Measurements from ENCODE around the gene GALNT10. TPM values are rescaled to one million over a fixed set of nuclear protein-coding genes. Genes with fewer than 3 reads are reported as not detected.

Gene GALNT10
- total RNA-seq, 4 donors from 2014 or later = 11.6 to 16.3 (median 14.8) TPM

DNA sequence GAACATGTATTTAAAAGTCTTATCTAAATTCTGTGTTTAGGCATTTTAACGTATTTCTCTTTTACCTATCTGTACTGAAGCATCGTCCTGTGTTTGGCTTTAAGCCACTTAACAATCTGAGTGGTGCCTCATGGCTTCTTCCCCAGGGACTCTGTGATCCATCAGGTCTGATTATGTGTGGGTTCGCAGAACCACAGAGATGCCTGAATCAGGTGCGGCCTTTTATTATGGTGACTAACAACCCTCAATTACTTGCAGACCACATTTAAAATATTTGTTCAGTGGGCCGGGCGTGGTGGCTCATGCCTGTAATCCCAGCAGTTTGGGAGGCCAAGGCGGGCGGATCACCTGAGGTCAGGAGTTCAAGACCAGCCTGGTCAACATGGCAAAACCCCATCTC lies 215.7 kb downstream of the GALNT10 start:
- Histone ChIP-seq H3K27me3 (no peaks in the 10 kb centered on the region), H3K4me1 (peaks cover 10% of the 10 kb centered on the region), H3K36me3 (peaks cover 7% of the 10 kb centered on the region), H3K9me3 (no peaks in the 10 kb centered on the region), H3K27ac (no peak overlapping the region), H3K4me3 (no peak overlapping the region)
- TF ChIP-seq EP300 (IDR thresholded peaks at IDR 0.05) (no peak), POLR2AphosphoS5 (IDR thresholded peaks at IDR 0.05) (no peak)
- TF ChIP-seq, protein P1, sequence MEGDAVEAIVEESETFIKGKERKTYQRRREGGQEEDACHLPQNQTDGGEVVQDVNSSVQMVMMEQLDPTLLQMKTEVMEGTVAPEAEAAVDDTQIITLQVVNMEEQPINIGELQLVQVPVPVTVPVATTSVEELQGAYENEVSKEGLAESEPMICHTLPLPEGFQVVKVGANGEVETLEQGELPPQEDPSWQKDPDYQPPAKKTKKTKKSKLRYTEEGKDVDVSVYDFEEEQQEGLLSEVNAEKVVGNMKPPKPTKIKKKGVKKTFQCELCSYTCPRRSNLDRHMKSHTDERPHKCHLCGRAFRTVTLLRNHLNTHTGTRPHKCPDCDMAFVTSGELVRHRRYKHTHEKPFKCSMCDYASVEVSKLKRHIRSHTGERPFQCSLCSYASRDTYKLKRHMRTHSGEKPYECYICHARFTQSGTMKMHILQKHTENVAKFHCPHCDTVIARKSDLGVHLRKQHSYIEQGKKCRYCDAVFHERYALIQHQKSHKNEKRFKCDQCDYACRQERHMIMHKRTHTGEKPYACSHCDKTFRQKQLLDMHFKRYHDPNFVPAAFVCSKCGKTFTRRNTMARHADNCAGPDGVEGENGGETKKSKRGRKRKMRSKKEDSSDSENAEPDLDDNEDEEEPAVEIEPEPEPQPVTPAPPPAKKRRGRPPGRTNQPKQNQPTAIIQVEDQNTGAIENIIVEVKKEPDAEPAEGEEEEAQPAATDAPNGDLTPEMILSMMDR (IDR thresholded peaks at IDR 0.05) = no peak
- DNase-seq (ENCODE audit: low spot score in 2 of 2) = no peak
- 94% methylated on average over 8 of the region's 8 CpGs for WGBS

DNA sequence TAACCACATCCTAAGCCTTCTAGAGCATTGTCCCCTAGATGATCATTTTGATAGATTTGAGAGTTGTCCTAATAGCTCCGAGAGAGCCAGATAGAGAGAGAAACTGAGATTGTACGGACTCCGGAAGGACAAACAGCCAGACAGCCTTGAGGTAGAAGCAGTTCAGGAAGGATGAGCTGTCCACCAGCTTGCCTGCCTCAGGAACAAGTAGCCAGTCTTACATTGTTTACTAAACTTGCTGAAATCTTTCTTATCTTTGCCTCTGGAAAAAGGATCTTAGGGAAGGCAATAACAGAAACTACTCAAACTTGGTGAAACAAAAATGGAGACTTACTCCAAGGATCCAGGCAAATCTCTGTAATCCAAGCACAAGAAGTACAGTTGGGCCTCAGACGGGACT lies 216.3 kb downstream of the GALNT10 start:
- H3K27me3 ChIP-seq = no peaks in the 10 kb centered on the region
- no peak for DNase-seq (ENCODE audit: low spot score in 2 of 2)
- peaks cover 10% of the 10 kb centered on the region for H3K4me1 ChIP-seq
- H3K36me3 ChIP-seq = peaks cover 13% of the 10 kb centered on the region
- TF ChIP-seq EP300 (IDR thresholded peaks at IDR 0.05) (no peak), POLR2A (IDR thresholded peaks at IDR 0.05) (no peak), POLR2AphosphoS5 (IDR thresholded peaks at IDR 0.05) (no peak)
- TF ChIP-seq, protein P1 (IDR thresholded peaks at IDR 0.05) = no peak
- 95% methylated on average over 4 of the region's 4 CpGs for WGBS
- H3K9me3 ChIP-seq = no peaks in the 10 kb centered on the region
- H3K27ac ChIP-seq = no peak overlapping the region
- H3K4me3 ChIP-seq = no peak overlapping the region

DNA sequence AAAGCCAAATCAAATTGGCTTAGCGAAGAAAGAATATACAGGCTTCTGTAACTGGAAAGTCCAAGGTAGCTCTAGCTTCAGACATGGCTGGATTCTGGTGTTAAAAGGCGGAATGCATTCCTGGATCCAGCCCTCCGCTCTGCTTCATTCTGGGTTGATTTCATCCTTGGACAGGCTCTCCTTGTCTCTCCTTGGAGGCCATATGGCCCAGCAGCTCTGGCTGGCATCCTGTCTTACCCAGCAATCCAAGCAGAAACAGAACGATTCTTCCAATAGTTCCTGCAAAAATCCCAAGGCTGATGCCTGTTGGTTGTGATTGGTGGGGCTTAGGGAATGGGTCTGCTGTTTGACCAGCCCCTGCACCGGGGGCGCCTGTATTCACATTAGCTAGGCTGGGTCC lies 218.3 kb downstream of the GALNT10 start:
- no peaks in the 10 kb centered on the region for H3K9me3 ChIP-seq
- peaks cover 10% of the 10 kb centered on the region for H3K4me1 ChIP-seq
- peaks cover 28% of the 10 kb centered on the region for H3K36me3 ChIP-seq
- no peak overlapping the region for H3K4me3 ChIP-seq
- H3K27me3 ChIP-seq = no peaks in the 10 kb centered on the region
- TF ChIP-seq POLR2A (IDR thresholded peaks at IDR 0.05) = no peak
- DNase-seq (ENCODE audit: low spot score in 2 of 2) = peak in 1 of 2 donors; percentile 65
- no peak overlapping the region for H3K27ac ChIP-seq
- 84% methylated on average over 6 of the region's 6 CpGs for WGBS

DNA sequence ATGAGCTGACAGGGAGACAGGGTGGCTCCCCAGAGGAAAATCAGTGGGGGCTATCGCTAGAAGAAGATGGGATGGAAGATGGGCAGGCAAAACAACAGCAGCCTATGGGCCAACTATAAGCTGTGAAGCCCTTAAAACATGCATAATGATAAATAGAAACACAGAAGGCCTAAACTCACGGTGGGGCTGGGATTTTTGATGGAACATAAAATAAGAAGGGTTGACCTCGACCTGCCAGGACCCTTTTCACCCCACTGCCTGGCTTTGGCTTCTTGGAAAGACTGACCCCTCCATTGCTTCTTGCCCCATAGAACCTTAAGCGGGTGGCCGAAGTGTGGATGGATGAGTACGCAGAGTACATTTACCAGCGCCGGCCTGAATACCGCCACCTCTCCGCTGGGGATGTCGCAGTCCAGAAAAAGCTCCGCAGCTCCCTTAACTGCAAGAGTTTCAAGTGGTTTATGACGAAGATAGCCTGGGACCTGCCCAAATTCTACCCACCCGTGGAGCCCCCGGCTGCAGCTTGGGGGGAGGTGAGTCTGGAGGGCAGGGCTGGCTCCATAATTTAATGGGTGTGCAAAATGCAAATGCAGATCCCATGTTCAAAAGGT lies 218.8 kb downstream of the GALNT10 start:
- Histone ChIP-seq H3K4me1 (peaks cover 10% of the 10 kb centered on the region), H3K27ac (no peak overlapping the region), H3K4me3 (no peak overlapping the region), H3K9me3 (no peaks in the 10 kb centered on the region), H3K36me3 (peaks cover 28% of the 10 kb centered on the region), H3K27me3 (no peaks in the 10 kb centered on the region)
- 94% methylated on average over 15 of the region's 15 CpGs for WGBS
- TF ChIP-seq POLR2AphosphoS5 (IDR thresholded peaks at IDR 0.05) (no peak), POLR2A (IDR thresholded peaks at IDR 0.05) (no peak), EP300 (IDR thresholded peaks at IDR 0.05) (no peak)
- TF ChIP-seq, protein P1 (IDR thresholded peaks at IDR 0.05) = no peak
- DNase-seq (ENCODE audit: low spot score in 2 of 2) = peak in 1 of 2 donors; percentile 58

DNA sequence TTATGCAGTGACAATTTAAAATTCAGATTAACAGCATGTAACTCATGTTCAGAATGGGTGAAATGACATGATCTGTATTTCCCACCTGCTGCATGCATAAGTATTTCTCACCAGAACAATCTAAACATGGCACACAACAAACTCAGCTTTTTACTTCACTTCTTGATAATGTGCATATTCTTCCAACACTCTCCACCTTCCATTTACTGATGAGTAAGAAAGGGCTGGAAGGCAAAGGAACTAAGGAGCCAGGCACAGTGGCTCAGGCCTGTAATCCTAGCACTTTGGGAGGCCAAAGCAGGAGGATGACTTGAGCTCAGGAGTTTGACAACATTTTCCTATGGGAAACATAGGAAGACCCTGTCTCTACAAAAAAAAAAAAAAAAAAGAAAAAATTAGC lies 219.5 kb downstream of the GALNT10 start:
- no peak overlapping the region for H3K27ac ChIP-seq
- DNase-seq (ENCODE audit: low spot score in 2 of 2) = no peak
- peaks cover 6% of the 10 kb centered on the region for H3K4me1 ChIP-seq
- no peak overlapping the region for H3K4me3 ChIP-seq
- TF ChIP-seq POLR2AphosphoS5 (IDR thresholded peaks at IDR 0.05) (no peak), EP300 (IDR thresholded peaks at IDR 0.05) (no peak), POLR2A (IDR thresholded peaks at IDR 0.05) (no peak)
- TF ChIP-seq, protein P1 (IDR thresholded peaks at IDR 0.05) = no peak
- no peaks in the 10 kb centered on the region for H3K27me3 ChIP-seq
- peaks cover 28% of the 10 kb centered on the region for H3K36me3 ChIP-seq
- H3K9me3 ChIP-seq = no peaks in the 10 kb centered on the region

DNA sequence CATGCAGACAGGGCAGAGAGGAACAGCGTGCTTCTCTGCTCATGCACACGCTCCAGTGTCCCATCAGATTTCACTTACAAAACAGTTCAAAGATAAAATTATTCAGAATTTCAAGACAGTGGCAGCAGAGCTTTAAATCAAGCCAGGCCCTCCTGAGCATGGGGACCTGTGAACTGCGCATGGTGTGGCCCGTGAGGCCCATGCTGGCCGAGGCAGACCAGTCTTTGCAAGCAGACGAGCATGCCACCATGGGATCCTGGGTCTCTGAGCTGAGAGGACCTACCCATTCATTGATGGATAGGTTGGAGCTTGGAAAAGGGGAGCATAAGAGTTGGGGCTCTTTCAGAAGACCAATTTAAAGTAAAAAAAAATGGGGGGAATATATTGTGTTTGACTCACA lies 220.3 kb downstream of the GALNT10 start:
- Histone ChIP-seq H3K36me3 (peaks cover 32% of the 10 kb centered on the region), H3K27ac (no peak overlapping the region), H3K27me3 (no peaks in the 10 kb centered on the region), H3K4me3 (no peak overlapping the region), H3K4me1 (no peaks in the 10 kb centered on the region), H3K9me3 (no peaks in the 10 kb centered on the region)
- 86% methylated on average over 6 of the region's 6 CpGs for WGBS
- DNase-seq (ENCODE audit: low spot score in 2 of 2) = peak in 1 of 2 donors; percentile 44
- TF ChIP-seq, protein P1 (IDR thresholded peaks at IDR 0.05) = no peak
- TF ChIP-seq POLR2AphosphoS5 (IDR thresholded peaks at IDR 0.05) (no peak), EP300 (IDR thresholded peaks at IDR 0.05) (no peak), POLR2A (IDR thresholded peaks at IDR 0.05) (no peak)

Data from suprapubic skin (tissue), 4 donors.